NCI-H69 (cell line): Measurements from ENCODE around the gene STXBP1.

Experiments used
- DNase-seq: peaks from one replicate; lab custom pipeline; 2025; lab: John Stamatoyannopoulos, UW

Gene STXBP1

DNA sequence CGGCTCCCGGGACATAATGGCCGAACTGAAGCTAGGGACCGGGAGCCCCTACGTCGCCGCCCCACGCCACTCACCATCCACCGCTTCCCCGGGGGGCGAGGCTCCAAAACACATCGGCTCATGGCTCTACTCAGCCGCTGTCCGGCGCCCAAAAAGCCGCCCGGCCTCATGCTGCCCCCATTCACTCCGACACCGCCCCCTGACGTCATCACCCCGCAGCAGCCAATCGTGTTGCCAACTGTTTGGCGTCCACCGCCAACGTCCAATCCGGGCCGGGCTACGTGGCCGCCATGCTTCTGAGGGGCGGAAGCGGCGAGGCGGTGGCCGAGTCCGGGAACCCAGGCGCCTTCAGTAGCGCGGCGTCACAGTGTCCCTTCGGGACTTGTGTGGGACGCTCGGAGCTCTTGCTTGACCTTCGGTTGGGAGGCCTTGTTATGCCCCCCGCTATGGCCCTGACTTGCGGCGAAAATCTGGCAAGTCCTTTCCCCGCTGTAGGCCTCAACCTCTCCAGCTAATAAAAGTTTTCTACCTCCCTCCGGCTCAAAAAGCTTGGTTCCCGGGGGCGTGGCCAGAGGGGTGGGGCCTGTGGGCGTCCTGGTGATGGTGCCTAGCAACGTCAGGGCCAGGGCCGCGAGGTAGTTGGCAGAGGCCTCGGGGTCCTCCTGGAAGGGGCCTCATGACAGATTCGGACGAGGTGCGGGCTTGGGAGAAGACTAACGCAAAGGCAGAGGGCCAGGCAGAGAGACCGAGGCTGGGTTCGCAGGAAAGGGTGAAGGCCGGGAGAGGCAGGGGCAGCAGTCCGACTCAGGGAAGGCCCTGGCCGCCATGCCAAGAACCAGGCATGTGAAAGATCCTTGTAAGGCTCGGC, 103.6 kb downstream of the STXBP1 start, which contains the start of the genes PTRH1 and TTC16:
Gene PTRH1, minus strand, starts transcription at position 194 of the 868 bp plus-strand sequence. Its CDS starts 24 bp downstream, at position 170.
Gene TTC16, plus strand, starts transcription at position 610 of the 868 bp plus-strand sequence. Its CDS starts 67 bp downstream, at position 677.
- DNase-seq = peak; percentile 98

DNA sequence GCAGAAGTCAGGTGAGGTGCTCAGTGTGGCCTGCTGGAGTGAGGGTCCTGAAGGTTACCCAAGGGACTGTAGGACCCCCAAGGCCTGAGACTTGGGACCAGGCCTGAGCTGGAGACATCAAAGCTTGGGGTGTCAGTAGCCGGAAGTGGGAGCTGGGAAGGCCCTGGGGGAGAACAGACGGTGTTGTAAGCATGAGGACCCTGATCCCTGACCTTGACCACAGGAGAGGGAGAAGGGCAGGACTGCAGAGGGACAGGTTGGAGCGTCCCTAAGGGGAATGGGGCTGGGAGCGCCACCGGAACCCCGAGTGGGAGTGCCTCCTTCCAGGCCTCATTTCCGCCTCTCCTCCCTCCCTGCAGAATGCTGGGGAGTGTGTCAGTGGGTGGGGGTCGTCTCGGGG, 104.3 kb downstream of the STXBP1 start:
- DNase-seq = no peak

DNA sequence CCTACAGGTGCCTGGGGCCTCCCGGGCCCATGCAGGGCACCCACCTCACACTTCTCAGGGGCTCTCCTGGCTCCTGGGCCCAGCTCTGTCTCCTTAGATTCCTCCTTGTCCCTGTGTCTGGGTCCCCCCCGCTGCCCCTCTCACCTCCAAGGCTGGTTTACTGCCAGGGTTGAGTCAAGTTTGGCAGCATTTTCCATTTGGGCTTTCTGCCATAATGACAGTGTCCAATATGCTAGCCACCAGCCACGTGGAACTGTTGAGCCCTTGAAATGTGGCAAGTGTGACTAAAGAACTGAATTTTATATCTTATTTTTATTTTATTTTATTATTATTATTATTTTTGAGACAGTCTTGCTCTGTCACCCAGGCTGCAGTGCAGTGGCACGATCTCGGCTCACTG, 105.7 kb downstream of the STXBP1 start:
- no peak for DNase-seq

DNA sequence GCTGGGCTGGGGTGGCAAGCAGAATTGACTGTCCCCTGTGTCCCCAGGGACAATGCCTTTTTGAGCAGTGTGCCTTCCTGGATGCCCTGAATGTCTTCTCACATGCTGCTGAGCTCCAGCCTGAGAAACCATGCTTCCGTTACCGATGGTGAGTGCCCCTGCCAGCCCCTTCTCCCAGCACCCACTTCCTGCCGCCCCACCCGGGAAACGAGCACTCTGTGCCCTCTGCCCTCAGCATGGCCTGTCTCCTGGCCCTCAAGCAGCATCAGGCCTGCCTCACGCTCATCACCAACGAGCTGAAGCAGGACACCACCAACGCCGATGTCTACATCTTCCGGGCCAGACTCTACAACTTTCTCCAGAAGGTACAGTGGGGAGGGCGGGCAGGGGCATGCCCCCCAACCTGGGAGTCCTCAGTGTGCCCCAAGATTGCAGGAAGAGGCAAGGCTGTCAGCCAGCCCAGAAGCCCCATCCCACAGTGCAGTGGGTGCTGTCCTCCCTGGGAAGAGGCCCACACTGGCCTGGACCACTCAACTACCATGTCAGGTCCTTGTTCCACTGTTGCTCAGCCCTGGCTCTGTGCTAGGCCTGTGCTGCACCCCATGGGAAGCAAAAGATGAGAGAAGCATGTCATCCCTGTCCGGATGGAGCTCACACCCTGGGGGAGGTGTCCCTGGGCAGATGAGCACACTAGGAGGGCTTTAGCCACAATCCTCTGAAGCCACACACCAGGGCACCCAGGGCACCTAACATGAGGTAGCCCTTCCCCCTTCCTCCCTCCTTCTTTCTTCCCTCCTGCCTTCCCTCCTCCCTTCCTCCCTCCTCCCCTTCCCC, 108.2 kb downstream of the STXBP1 start:
- DNase-seq = peak; percentile 42

DNA sequence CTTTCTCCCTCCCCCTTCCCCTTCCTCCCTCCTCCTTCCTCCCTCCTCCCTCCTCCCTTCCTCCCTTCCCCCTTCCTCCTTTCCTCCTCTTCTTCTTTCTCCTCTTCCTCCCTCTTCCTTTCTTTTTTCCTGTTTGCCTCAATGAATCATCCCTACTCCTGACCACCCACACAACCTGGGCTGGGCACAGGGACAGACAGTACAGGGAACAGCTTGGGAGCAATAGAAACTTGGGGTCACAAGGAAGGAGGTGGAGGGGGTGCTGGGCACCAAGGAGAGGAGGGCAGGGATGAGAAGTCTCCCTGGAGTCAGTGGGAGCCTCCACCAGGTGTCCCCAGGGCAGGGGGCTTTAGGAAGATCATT, 108.8 kb downstream of the STXBP1 start:
- peak; percentile 85 for DNase-seq

DNA sequence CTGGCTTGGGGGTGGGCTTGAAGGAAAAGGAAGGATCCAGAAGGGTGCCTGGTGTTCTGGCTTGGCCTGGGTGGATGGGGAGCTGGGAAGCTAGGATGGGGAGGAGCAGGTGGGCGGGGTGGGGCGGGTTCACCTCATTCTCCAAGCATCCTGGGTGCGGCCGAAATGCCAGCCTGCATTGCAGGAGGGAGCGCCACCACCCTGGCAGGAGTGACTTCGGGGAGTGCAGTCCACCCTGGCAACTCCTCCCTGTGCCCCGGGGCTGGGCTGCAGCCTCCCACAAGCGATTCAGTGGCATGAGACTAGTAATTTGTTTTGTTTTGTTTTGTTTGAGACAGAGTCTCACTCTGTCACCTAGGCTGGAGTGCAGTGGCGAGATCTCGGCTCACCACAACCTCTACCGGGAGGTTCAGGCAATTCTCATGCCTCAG, 109.3 kb downstream of the STXBP1 start:
- peak; percentile 97 for DNase-seq

DNA sequence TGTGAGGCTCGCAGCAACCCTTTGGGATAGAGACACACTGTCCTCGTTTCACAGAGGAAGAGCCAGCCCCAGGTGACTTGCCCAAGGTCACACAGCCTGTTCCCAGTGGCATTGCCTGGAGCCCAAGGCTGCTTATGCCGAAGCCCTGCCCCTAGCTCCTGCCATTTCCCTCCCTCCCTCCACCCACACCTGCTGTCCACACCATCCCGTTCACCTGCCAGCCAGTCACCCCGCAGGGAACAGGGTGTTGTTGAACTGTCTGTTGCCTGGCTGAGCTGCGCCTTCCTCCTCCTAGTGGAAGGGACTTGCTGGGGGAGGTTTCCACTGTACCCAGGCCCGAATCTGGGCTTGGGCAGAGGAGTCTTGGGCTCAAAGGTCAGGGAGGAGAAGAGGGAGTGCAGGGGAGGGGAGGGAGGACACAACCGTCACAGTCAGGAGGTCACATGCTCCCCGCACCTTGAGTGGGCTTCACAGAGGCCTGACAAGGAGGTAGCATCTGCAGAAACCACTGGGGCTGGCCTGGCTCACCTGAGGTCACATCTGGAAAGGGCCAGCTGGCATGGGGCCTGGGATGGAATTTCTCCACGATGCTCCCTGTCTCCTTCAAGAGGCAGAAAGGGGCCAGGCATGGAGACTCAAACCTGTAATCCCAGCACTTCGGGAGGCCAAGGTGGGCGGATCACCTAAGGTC, 110.1 kb downstream of the STXBP1 start:
- DNase-seq = peak; percentile 96

DNA sequence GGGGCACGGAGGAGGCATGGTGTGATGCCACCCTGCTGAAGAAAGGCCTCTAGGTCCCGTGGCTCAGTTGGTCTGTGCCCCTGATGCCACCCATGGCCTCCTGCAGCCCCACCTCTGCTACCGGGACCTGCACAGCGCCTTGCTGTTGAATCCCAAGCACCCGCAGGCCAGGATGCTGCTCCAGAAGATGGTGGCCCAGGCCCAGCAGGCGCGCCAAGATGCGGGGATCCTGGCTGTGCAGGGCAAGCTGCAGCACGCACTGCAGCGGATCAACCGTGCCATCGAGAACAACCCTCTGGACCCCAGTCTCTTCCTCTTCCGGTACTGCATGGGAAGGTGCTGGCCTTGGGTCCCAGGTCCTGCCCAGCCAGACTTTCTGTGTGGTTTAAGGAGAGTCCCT, 110.9 kb downstream of the STXBP1 start:
- DNase-seq = no peak

DNA sequence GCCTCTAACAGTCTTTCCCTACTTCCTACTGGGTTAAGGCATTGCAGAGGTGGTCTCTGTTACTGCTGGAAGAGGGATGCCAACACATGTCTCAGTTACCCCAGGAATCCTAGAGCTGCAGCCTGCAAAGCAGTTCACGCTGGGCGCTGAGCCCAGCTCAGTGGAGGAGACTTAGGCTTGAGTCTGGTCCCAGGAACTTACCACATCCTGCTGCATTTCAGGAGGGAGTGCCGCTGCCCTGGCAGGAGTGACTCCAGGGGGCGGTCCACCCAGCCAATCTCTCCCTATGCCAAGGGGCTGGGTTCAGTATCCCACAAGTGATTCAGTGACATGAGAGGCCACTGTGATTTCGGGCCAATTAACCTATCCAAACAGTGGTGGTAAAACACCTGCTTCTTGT, 111.4 kb downstream of the STXBP1 start:
- DNase-seq = peak; percentile 83

DNA sequence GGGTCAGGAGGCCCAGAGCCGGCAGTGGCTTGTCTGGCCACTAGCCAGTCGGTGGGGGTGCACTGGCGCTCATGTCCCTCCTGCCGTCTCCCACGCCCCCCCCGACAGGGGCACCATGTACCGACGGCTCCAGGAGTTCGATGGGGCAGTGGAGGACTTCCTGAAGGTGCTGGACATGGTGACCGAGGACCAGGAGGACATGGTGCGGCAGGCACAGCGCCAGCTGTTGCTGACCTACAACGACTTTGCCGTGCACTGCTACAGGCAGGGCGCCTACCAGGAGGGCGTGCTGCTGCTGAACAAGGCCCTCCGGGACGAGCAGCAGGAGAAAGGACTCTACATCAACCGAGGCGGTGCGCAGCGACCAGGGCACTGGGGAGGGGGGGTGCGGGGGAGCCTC, 111.9 kb downstream of the STXBP1 start:
- DNase-seq = peak; percentile 88

DNA sequence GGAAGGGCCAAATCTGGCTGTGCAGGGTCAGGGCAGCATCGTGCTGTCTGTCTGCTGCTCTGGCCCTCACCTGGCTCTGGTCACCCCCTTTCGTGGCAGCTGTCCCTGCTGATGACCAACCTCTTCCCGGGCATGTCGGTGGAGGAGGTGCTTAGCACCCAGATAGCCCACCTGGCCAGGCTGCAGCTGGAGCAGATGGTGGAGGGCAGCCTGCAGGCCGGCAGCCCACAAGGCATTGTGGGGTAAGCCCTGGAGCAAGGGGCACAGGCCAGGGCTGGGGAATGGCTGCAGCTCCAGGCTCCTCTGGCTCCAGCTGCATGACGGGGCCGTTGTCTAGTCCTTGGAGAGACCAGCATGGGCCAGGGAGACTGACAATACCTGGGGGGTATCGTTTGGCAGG, 114.8 kb downstream of the STXBP1 start:
- no peak for DNase-seq

DNA sequence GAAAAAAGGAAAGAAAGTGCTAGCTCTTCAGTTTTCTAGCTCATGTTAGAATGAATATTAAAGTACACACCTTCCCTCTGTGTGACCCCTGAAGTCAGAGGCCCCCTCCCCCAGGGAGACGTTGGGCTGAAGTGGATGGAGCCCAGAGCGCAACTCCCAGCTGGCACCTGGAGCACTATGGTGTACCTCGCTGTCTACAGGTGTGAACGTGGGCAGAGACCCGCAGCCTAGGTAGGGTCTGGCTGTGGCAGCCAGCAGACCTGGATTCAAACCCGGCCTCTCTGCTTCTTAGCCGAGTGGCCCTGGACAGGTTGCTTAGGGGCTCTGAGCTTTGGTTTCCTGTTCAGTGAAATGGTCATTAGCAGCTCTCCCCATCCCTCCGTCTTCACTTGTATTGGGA, 116.7 kb downstream of the STXBP1 start:
- DNase-seq = no peak

DNA sequence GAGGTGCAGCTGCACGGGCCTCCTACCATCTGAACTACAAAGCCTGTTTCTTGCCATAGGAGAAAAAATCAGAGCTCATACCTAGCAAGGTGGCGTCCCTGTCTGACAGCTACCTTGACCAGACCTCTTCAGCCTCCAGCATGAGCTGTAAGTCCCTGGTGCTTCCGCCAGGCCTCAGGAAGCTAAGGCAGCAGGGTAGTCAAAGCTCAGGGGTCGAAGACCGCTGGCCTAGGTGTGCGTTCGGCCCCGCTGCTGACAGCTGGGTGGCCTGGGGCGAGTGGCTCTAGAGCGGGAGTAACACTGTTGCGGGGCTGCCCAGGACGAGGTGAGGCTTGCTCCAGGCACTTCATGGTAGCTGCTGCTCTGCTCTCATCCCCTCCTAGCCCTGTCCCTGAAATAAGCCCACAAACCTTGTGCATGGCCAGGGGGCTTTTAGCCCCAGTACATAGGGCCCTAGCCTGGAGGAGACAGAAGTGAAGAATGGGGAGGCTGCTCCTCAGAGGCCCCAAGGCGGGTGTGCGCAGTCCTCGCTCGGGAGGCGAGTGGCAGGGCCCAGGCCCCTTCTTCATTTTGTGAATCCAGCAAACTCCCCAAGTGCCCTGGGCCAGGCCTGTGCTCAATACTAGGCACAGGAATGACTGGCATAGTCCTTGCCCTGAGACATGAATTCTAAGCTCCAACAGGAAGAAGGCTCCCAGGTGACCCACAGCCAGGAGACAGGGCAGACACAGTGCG, 117.6 kb downstream of the STXBP1 start:
- no peak for DNase-seq

DNA sequence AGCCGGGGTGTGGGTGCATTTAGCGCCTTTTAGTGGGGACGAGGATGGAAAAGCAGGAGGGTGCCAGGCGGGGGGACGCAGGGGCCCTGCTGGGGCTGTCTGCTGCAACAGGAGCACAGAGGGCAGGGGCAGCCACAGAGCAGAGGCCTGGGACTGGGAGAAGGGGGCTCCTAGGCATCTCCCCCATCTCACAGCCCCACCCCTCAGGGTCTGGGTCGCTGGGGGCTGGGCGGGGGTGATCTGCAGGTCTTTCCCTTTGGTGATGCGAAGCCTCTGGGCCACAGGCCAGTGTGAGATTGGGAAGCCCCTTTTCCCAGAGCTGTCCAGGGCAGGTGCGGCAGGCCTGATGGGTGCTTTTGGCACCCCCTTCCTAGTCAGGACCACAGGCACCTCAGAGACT, 118.2 kb downstream of the STXBP1 start:
- DNase-seq = no peak

DNA sequence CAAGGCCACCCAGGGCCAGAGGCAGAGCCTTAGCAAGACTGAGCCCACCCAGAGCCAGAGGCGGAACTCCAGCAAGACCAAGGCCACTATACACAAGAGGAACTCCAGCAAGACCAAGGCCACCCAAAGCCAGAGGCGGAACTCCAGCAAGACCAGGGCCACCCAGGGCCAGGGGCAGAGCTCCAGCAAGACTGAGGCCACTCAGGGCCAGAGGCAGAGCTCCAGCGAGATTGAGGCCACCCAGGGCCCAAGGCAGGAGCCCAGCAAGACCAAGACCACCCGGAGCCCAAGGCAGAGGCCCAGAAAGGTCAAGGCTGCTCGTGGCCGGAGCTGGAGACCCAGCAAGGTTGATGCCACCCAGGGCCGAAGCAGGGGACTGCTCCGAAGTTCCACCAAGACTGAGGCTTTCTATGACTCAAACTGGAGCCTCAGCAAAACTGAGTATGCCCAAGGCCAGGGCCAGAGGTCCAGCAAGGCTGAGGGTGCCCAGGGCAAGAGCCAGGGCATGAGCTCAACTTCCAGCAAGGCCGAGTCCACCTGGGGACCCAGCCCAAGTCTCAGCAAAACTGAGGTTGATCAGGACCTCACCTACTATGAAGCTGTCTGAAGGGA, 118.8 kb downstream of the STXBP1 start:
- DNase-seq = no peak

DNA sequence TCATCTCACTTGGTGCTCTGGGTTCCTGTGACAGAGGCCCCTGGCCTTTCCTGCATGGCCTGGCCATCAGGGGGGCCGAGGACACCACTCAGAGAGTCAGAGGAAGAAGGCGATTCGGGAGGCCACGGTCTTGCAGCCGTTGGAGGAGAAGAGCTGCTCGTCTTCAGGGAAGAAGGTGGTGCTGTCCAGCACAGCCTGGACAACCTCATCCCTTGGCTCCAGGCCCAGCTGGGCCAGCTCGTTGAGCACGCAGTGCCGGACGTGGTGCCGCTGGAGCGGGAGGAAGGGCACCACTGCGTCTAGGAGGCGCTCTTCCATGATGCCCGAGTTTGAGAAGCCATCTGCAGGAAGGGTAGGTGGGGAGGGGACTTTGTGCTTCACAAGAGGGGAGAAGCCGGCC, 119.9 kb downstream of the STXBP1 start:
- DNase-seq = no peak

DNA sequence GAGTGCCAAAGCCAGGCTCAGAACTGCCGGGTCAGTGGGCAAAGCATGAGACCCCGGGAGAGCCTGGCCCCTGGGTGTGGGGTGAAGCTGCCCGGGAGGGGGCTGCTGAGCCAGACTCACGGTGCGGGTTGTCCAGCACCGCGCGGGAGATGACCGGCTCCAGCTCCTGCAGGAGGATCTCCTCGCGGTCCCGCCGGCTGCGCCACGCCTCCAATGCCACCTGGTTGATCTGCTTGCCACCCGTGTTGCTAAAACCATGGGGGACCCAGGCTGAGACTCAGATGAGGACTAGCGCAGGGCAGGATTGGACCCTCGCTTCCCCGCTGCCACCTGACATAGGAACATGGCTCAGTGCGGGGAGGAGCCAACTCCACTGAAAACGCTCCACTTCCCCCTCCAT, 120.4 kb downstream of the STXBP1 start:
- no peak for DNase-seq

DNA sequence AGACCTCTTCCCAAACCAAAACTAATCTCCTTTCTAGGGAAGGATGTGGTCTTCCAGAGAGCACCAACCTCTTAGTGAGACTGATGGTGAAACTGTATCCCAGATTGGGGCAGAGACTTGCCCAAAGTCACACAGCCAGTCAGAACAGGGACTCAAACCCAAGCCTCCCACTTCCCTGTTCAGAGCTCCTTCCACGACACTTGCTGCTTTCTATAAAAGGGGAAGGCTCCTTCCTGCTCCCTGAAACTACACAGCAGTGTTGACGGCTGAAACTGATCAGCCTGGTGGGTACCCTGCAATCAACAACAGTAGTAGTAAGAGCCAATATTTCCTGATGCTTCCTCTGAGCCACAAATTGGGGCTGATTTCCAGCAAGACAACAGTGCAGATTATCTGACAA, 121.5 kb downstream of the STXBP1 start:
- no peak for DNase-seq

DNA sequence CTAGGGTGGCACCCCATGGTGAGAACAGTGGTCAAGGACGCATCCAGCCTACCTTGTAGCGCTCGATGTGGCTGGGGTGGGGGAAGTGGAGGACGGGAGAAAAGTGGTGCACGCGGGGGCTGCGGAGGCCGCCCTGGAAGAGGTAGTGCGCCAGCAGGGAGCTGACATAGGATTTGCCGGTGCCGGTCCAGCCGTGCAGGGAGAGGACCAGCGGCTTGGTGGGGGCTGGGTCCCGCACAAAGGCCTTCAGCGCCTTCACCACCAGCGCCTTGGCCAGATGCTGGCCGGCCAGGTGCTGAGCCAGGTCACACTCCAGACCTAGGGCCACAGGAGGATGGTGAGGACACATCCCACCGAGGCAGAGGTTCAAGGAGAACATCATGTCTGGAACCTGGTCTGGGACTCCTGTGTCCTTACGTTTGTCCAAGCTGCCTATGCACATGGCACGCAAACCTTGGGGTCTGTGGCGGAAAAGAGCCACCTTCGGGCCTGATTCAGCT, 122.2 kb downstream of the STXBP1 start:
- DNase-seq = peak; percentile 24

DNA sequence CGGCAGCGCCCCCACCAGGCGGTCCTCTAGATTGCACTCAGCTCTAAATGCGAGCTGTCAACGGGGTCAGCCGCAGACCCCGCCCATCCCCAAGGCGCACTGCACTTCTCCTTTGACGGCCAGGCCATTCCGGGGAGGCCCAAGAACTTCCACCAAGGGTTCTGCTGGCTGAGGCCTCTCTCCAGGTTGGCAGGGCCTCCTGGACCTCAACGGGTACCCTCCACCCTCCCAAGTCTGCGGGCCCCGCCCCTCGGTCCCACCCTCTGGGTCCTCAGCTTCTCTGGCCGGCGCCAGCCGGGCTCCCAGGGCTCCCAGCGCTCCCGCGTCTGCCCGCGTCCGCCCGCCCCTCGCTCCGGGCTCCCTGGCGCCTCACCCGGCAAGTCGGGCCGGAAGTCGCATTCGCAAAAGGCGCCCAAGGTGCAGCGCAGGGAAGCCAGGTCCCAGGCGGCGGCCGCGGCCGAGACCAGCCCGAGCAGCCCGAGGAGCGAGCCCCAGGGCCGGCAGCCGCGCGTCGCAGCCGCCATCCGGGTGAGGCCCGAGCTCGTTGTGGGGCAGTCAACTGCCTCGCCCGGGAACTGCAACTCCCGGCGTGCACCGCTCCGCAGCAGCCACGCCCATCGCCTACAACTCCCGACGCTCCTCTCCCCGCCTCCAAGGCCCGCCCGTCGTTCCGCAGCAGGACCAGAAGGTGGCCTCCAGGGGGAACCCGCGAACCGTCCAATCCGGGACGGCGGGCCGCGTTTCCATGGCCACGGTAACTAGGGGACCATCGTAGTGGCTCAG, 122.9 kb downstream of the STXBP1 start, which contains the start of gene TOR2A:
Gene TOR2A, minus strand, starts transcription at position 548 of the 783 bp plus-strand sequence. Its CDS starts 24 bp downstream, at position 524.
- peak; percentile 99 for DNase-seq
